Stimulated activated naive CD8-positive, alpha-beta T cell treated with anti-CD3 and anti-CD28 coated beads, Interleukin-15, Interleukin-2, amounts not matched to agents 100 ng/mL and 50 ng/mL, for 24 hours (primary cell): ENCODE measurements around the gene COL4A6.

Source experiments
- H3K27ac Mint-ChIP-seq: one replicate; pipeline ENCODE4 v1.8.0; 2021; ENCODE audit warnings: mild to moderate bottlenecking, mixed read lengths
- H3K27me3 Mint-ChIP-seq: one replicate; pipeline ENCODE4 v1.8.0; 2021; ENCODE audit warnings: mixed read lengths
- H3K36me3 Mint-ChIP-seq: one replicate; pipeline ENCODE4 v1.8.0; 2021; ENCODE audit warnings: low read depth, mixed read lengths
- H3K4me1 Mint-ChIP-seq: one replicate; pipeline ENCODE4 v1.8.0; 2021; ENCODE audit warnings: low read depth, mixed read lengths
- H3K4me3 Mint-ChIP-seq: one replicate; pipeline ENCODE4 v1.8.0; 2021; ENCODE audit warnings: mild to moderate bottlenecking, mixed read lengths
- H3K9me3 Mint-ChIP-seq: one replicate; pipeline ENCODE4 v1.8.0; 2021; ENCODE audit warnings: mixed read lengths

Gene COL4A6

DNA sequence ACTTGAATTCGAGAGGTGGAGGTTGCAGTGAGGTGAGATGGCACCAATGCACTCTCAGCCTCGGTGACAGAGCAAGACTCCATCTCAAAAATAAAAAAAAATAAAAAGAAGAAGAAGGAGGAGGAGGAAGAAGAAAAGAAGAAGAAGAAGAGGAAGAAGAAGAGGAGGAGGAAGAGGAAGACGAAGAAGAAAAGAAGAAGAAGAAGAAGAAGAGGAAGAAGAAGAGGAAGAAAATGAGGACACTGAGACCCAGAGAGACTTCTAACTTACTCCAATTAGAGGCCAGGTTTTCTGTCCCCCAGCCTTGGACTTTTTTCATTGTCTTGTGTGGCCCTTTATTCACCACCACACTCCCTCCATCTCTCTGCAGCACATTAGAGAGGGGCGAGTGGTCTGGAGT lies 276.0 kb downstream of the COL4A6 start:
- Mint-ChIP-seq H3K4me1 (no peaks in the 10 kb centered on the region), H3K27ac (no peak overlapping the region), H3K36me3 (no peaks in the 10 kb centered on the region), H3K4me3 (no peak overlapping the region), H3K9me3 (no peaks in the 10 kb centered on the region), H3K27me3 (no peaks in the 10 kb centered on the region)

GRCh38 chrX:108160309-108160708 lies 277.9 kb downstream of the COL4A6 start:
- Mint-ChIP-seq H3K4me1 (no peaks in the 10 kb centered on the region), H3K9me3 (no peaks in the 10 kb centered on the region), H3K36me3 (no peaks in the 10 kb centered on the region), H3K4me3 (no peak overlapping the region), H3K27me3 (no peaks in the 10 kb centered on the region), H3K27ac (no peak overlapping the region)

GRCh38 chrX:108159028-108159670 lies 279.1 kb downstream of the COL4A6 start:
- Mint-ChIP-seq H3K9me3 (no peaks in the 10 kb centered on the region), H3K27me3 (no peaks in the 10 kb centered on the region), H3K4me1 (no peaks in the 10 kb centered on the region), H3K36me3 (peaks cover 1% of the 10 kb centered on the region), H3K4me3 (no peak overlapping the region), H3K27ac (no peak overlapping the region)

DNA sequence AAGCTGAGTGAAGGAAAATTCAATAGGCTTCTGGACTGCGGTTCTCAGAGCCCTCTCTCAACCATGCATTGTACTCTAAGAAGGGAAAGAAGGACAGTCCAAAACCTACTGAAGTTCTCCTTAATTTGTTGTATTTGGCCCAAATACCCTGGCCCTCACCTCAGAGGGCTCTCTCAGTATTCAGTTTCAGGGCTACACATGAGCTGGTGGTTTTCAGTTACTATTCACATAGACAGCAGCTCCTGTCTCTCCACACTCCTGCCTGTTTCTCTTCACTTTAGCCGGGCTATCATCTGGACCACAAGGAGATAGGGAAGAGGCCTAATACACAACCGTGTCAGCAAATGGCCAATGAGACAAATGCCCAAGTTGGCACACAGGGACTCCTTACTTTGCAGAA lies 280.6 kb downstream of the COL4A6 start:
- Mint-ChIP-seq H3K9me3 (no peaks in the 10 kb centered on the region), H3K4me3 (no peak overlapping the region), H3K36me3 (peaks cover 11% of the 10 kb centered on the region), H3K4me1 (no peaks in the 10 kb centered on the region), H3K27ac (no peak overlapping the region), H3K27me3 (no peaks in the 10 kb centered on the region)

- H3K4me3 Mint-ChIP-seq = no peak overlapping the region
- H3K27ac Mint-ChIP-seq = no peak overlapping the region
- H3K27me3 Mint-ChIP-seq = no peaks in the 10 kb centered on the region
- peaks cover 11% of the 10 kb centered on the region for H3K36me3 Mint-ChIP-seq
- H3K9me3 Mint-ChIP-seq = no peaks in the 10 kb centered on the region
- no peaks in the 10 kb centered on the region for H3K4me1 Mint-ChIP-seq
Measured at GRCh38 chrX:108156934-108157466, 281.2 kb downstream of the COL4A6 start.

DNA sequence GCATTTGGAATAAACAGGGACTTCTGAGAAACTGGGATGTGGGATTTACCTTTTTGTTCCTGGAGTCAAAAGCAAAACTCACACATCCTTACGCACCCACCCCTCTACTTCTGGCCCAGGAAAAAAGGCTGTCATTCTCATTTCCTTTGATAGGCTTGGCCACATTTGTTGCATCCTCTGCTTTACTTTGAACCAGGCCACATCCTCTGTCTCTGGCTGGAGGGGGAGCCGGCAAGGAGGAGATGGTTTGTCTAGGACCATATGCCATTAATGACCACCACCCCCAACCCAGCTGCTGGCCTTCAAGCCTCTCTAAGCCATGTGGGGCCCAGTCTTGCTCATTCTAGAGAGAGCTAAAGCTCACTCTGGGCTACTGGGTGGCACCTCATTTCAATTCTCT lies 282.1 kb downstream of the COL4A6 start:
- Mint-ChIP-seq H3K36me3 (peaks cover 14% of the 10 kb centered on the region), H3K27ac (no peak overlapping the region), H3K4me3 (no peak overlapping the region), H3K9me3 (no peaks in the 10 kb centered on the region), H3K4me1 (no peaks in the 10 kb centered on the region), H3K27me3 (no peaks in the 10 kb centered on the region)

GRCh38 chrX:108148524-108148923 lies 289.7 kb downstream of the COL4A6 start:
- Mint-ChIP-seq H3K36me3 (peaks cover 27% of the 10 kb centered on the region), H3K27me3 (no peaks in the 10 kb centered on the region), H3K27ac (peak overlapping the region; percentile 4), H3K9me3 (no peaks in the 10 kb centered on the region), H3K4me1 (peaks cover 11% of the 10 kb centered on the region), H3K4me3 (no peak overlapping the region)

- H3K36me3 Mint-ChIP-seq = peaks cover 26% of the 10 kb centered on the region
- no peaks in the 10 kb centered on the region for H3K27me3 Mint-ChIP-seq
- no peak overlapping the region for H3K27ac Mint-ChIP-seq
- no peaks in the 10 kb centered on the region for H3K4me1 Mint-ChIP-seq
- H3K4me3 Mint-ChIP-seq = no peak overlapping the region
- H3K9me3 Mint-ChIP-seq = no peaks in the 10 kb centered on the region
Measured at GRCh38 chrX:108138814-108139702, 299.2 kb downstream of the COL4A6 start.

GRCh38 chrX:108134724-108135123 lies 303.5 kb downstream of the COL4A6 start:
- Mint-ChIP-seq H3K4me3 (no peak overlapping the region), H3K36me3 (peaks cover 35% of the 10 kb centered on the region), H3K27me3 (no peaks in the 10 kb centered on the region), H3K27ac (no peak overlapping the region), H3K9me3 (no peaks in the 10 kb centered on the region), H3K4me1 (no peaks in the 10 kb centered on the region)

DNA sequence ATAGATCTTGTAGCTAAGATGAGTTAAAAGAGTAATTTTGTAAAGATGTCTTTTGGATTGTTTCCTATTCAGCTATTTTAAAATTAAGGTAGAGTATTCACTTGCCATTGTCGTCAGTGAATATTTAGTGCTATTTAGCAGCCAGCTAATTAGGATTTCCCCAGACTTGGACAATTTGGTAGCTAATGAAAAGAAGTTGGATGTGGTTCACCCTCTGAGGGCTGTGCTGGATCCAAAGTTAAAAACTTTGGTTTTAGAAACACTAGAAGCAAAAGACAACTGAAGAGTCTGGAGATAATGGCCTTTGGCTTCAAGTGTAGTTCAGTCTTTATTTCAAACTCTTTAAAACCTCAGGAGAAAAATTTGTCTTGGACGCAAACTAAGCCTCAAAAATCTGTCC lies 305.3 kb downstream of the COL4A6 start:
- H3K27me3 Mint-ChIP-seq = no peaks in the 10 kb centered on the region
- H3K27ac Mint-ChIP-seq = no peak overlapping the region
- H3K9me3 Mint-ChIP-seq = no peaks in the 10 kb centered on the region
- peaks cover 29% of the 10 kb centered on the region for H3K36me3 Mint-ChIP-seq
- no peak overlapping the region for H3K4me3 Mint-ChIP-seq
- no peaks in the 10 kb centered on the region for H3K4me1 Mint-ChIP-seq

- H3K27me3 Mint-ChIP-seq = no peaks in the 10 kb centered on the region
- no peak overlapping the region for H3K27ac Mint-ChIP-seq
- H3K36me3 Mint-ChIP-seq = peaks cover 33% of the 10 kb centered on the region
- no peaks in the 10 kb centered on the region for H3K4me1 Mint-ChIP-seq
- H3K4me3 Mint-ChIP-seq = no peak overlapping the region
- no peaks in the 10 kb centered on the region for H3K9me3 Mint-ChIP-seq
Measured at GRCh38 chrX:108132034-108132433, 306.2 kb downstream of the COL4A6 start.

- no peak overlapping the region for H3K4me3 Mint-ChIP-seq
- no peaks in the 10 kb centered on the region for H3K4me1 Mint-ChIP-seq
- no peaks in the 10 kb centered on the region for H3K27me3 Mint-ChIP-seq
- H3K36me3 Mint-ChIP-seq = peaks cover 33% of the 10 kb centered on the region
- no peak overlapping the region for H3K27ac Mint-ChIP-seq
- no peaks in the 10 kb centered on the region for H3K9me3 Mint-ChIP-seq
Measured at GRCh38 chrX:108131471-108131870, 306.8 kb downstream of the COL4A6 start.

DNA sequence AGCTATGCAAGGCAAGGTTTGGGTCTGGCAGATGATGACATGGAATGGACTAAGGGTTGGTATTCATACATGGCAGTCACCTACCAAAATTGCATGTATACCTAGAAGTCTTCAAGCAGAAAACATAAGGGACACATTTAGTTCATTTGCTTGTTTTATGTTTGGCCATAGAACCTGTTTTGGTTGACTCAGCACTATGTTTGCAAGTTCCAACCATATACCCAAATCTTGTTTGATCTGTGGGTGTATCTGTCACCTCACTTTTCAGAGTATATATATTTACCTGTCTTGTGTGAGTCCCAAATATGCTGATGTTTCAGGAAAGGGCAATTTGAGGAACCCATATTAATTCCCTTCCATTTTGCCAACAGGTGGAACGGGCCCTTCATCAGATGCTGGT lies 307.3 kb downstream of the COL4A6 start:
- Mint-ChIP-seq H3K36me3 (peaks cover 33% of the 10 kb centered on the region), H3K27ac (no peak overlapping the region), H3K4me3 (no peak overlapping the region), H3K9me3 (no peaks in the 10 kb centered on the region), H3K27me3 (no peaks in the 10 kb centered on the region), H3K4me1 (no peaks in the 10 kb centered on the region)

GRCh38 chrX:108127152-108127551 lies 311.1 kb downstream of the COL4A6 start:
- no peaks in the 10 kb centered on the region for H3K9me3 Mint-ChIP-seq
- H3K4me3 Mint-ChIP-seq = no peak overlapping the region
- no peaks in the 10 kb centered on the region for H3K4me1 Mint-ChIP-seq
- no peak overlapping the region for H3K27ac Mint-ChIP-seq
- H3K27me3 Mint-ChIP-seq = no peaks in the 10 kb centered on the region
- H3K36me3 Mint-ChIP-seq = peaks cover 14% of the 10 kb centered on the region

GRCh38 chrX:108126661-108127060 lies 311.6 kb downstream of the COL4A6 start:
- Mint-ChIP-seq H3K4me1 (no peaks in the 10 kb centered on the region), H3K27ac (no peak overlapping the region), H3K9me3 (no peaks in the 10 kb centered on the region), H3K27me3 (no peaks in the 10 kb centered on the region), H3K4me3 (no peak overlapping the region), H3K36me3 (peaks cover 12% of the 10 kb centered on the region)
